Astrocyte (in vitro differentiated cells and primary cell): Measurements from ENCODE around the gene PLXNB2. TPM values are rescaled to one million over a fixed set of nuclear protein-coding genes. Genes with fewer than 3 reads are reported as not detected.

Source experiments
- DNase-seq: peaks from one replicate; pipeline ENCODE4 v3.0.0-alpha.2; 2010; ENCODE audit warnings: low read depth
- FAIRE-seq: peaks from 2 replicates; lab custom pipeline; 2011; peaks lifted over from hg19 to GRCh38; lab: Jason Lieb, UNC
- H2AFZ ChIP-seq: 2 replicates; pipeline ENCODE4 v1.6.0; 2012; ENCODE audit warnings: low read depth, low read length, inconsistent platforms
- H3K27ac ChIP-seq: 2 replicates; pipeline ENCODE4 v1.5.1; 2011; ENCODE audit warnings: low read depth, low read length, inconsistent platforms
- H3K27me3 ChIP-seq: 2 replicates; pipeline ENCODE4 v1.6.0; 2011; ENCODE audit warnings: low read length, inconsistent platforms; ENCODE audit not compliant: insufficient read depth
- H3K36me3 ChIP-seq: 2 replicates; pipeline ENCODE4 v1.5.1; 2011; ENCODE audit warnings: low read length, inconsistent platforms; ENCODE audit not compliant: insufficient read depth
- H3K4me1 ChIP-seq: 2 replicates; pipeline ENCODE4 v1.5.1; 2011; ENCODE audit warnings: low read length, inconsistent platforms; ENCODE audit not compliant: insufficient read depth
- H3K4me2 ChIP-seq: 2 replicates; pipeline ENCODE4 v1.6.0; 2012; ENCODE audit warnings: low read length, inconsistent platforms
- H3K4me3 ChIP-seq: 2 replicates; pipeline ENCODE4 v1.5.1; 2011; ENCODE audit warnings: low read depth, mild to moderate bottlenecking, low read length, inconsistent platforms; ENCODE audit not compliant: insufficient read depth
- H3K79me2 ChIP-seq: 2 replicates; pipeline ENCODE4 v1.6.0; 2012; ENCODE audit warnings: mild to moderate bottlenecking, low read length, inconsistent platforms; ENCODE audit not compliant: insufficient read depth
- H3K9ac ChIP-seq: 2 replicates; pipeline ENCODE4 v1.6.0; 2012; ENCODE audit warnings: mild to moderate bottlenecking, low read length, inconsistent platforms
- H3K9me3 ChIP-seq: 2 replicates; pipeline ENCODE4 v1.5.1; 2012; ENCODE audit warnings: low read depth, mild to moderate bottlenecking, low read length, inconsistent platforms; ENCODE audit not compliant: insufficient read depth
- H4K20me1 ChIP-seq: 2 replicates; pipeline ENCODE4 v1.6.0; 2012; ENCODE audit warnings: low read length, inconsistent platforms; ENCODE audit not compliant: insufficient read depth
- H3K27ac Mint-ChIP-seq: one replicate; pipeline ENCODE4 v1.8.0; 2021; ENCODE audit warnings: mild to moderate bottlenecking, mixed read lengths; ENCODE audit not compliant: unreplicated experiment
- H3K27me3 Mint-ChIP-seq: one replicate; pipeline ENCODE4 v1.8.0; 2021; ENCODE audit warnings: low read depth, mixed read lengths; ENCODE audit not compliant: unreplicated experiment
- H3K36me3 Mint-ChIP-seq: one replicate; pipeline ENCODE4 v1.8.0; 2021; ENCODE audit warnings: low read depth, mixed read lengths; ENCODE audit not compliant: unreplicated experiment
- H3K4me1 Mint-ChIP-seq: one replicate; pipeline ENCODE4 v1.8.0; 2021; ENCODE audit warnings: low read depth, mixed read lengths; ENCODE audit not compliant: unreplicated experiment
- H3K4me3 Mint-ChIP-seq: one replicate; pipeline ENCODE4 v1.8.0; 2021; ENCODE audit warnings: mild to moderate bottlenecking, moderate library complexity, mixed read lengths; ENCODE audit not compliant: unreplicated experiment
- H3K9me3 Mint-ChIP-seq: one replicate; pipeline ENCODE4 v1.8.0; 2021; ENCODE audit warnings: mild to moderate bottlenecking, mixed read lengths; ENCODE audit not compliant: unreplicated experiment
- EZH2 ChIP-seq: IDR thresholded peaks from 2 replicates; pipeline ENCODE4 v1.6.1; 2012; ENCODE audit warnings: mild to moderate bottlenecking, low read length, inconsistent platforms; ENCODE audit not compliant: insufficient read depth
- total RNA-seq: library from RNA; stranded (reverse); gene quantifications from 2 replicates; pipeline ENCODE4 v1.2.1, GENCODE V29; 2021
- TF ChIP-seq, protein P1 (sequence below): IDR thresholded peaks from 2 replicates; pipeline ENCODE4 v1.5.1; 2011; ENCODE audit warnings: low read depth, mild to moderate bottlenecking, inconsistent platforms, low read length, moderate library complexity; ENCODE audit not compliant: insufficient read depth

Gene PLXNB2
- total RNA-seq, 1 donor from 2014 or later: 327 TPM

DNA sequence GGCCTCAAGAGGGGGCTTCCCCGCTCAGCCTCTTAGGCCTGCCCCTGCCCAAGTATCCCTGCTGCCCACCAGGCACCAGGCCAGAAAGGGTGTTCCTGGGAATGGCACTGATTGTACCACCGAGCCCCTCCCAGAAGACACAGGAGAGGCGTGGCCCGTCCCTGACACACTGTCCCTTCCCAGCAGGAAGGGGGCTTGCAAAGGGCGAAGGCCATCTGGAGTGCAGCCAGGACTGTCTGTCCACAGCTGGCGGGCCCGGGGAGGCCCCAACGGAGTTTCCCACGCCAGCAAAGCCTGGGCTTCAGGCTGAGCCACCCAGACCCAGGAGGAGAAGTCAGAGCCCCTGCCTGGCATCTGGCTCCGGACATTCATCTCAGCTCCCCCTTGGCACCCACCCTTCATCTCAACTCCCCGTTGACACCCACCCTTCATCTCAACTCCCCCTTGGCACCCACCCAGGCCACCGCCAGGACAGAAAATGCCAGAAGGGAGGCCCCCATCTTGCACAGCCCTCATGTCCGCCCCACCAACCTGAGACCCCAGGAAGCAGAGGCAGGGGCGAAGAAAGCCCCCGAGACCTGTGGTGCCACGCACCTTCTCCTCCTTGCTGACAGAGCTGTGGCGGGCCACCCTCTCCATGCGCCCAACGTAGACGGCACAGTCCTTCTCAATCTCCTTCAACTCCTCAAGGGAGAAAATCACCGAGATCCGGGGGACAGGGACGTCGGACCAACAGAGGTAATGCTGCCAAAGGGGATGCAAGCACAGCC, 82.1 kb downstream of the PLXNB2 start:
- Histone ChIP-seq H3K27me3 (no peaks in the 10 kb centered on the region), H3K27ac (no peak overlapping the region), H4K20me1 (peaks cover 43% of the 10 kb centered on the region), H3K36me3 (peaks cover 7% of the 10 kb centered on the region), H3K9ac (no peak overlapping the region), H2AFZ (no peak overlapping the region), H3K4me2 (no peak overlapping the region), H3K9me3 (no peaks in the 10 kb centered on the region), H3K79me2 (no peaks in the 10 kb centered on the region), H3K4me1 (no peaks in the 10 kb centered on the region), H3K4me3 (no peak overlapping the region)
- Mint-ChIP-seq H3K27ac (no peak overlapping the region), H3K36me3 (peaks cover 20% of the 10 kb centered on the region), H3K4me3 (no peak overlapping the region), H3K27me3 (no peaks in the 10 kb centered on the region), H3K4me1 (peaks cover 2% of the 10 kb centered on the region), H3K9me3 (no peaks in the 10 kb centered on the region)
- DNase-seq (no peak), FAIRE-seq (no peak)
- TF ChIP-seq, protein P1, sequence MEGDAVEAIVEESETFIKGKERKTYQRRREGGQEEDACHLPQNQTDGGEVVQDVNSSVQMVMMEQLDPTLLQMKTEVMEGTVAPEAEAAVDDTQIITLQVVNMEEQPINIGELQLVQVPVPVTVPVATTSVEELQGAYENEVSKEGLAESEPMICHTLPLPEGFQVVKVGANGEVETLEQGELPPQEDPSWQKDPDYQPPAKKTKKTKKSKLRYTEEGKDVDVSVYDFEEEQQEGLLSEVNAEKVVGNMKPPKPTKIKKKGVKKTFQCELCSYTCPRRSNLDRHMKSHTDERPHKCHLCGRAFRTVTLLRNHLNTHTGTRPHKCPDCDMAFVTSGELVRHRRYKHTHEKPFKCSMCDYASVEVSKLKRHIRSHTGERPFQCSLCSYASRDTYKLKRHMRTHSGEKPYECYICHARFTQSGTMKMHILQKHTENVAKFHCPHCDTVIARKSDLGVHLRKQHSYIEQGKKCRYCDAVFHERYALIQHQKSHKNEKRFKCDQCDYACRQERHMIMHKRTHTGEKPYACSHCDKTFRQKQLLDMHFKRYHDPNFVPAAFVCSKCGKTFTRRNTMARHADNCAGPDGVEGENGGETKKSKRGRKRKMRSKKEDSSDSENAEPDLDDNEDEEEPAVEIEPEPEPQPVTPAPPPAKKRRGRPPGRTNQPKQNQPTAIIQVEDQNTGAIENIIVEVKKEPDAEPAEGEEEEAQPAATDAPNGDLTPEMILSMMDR: no peak
- no peak for TF ChIP-seq EZH2

Other genes starting within 250 kb of the PLXNB2 start
- not detected in 2 replicates for gene TTLL8, start 249.3 kb downstream of the PLXNB2 start, total RNA-seq
- gene MLC1, start 222.2 kb downstream of the PLXNB2 start, total RNA-seq: 0.09 and 0.70 TPM in 2 replicates
- 0.61 and 0.62 TPM in 2 replicates for gene MOV10L1, start 217.6 kb downstream of the PLXNB2 start, total RNA-seq
- gene PANX2, start 136.9 kb downstream of the PLXNB2 start, total RNA-seq: 2.3 and 2.8 TPM in 2 replicates
- 34.0 and 35.7 TPM in 2 replicates for gene TRABD, start 121.7 kb downstream of the PLXNB2 start, total RNA-seq
- 16.9 and 18.5 TPM in 2 replicates for gene SELENOO, start 106.6 kb downstream of the PLXNB2 start, total RNA-seq
- 25.4 and 26.3 TPM in 2 replicates for gene TUBGCP6, start 62.6 kb downstream of the PLXNB2 start, total RNA-seq
- gene HDAC10, start 56.4 kb downstream of the PLXNB2 start, total RNA-seq: 36.8 and 46.5 TPM in 2 replicates
- 29.1 and 36.4 TPM in 2 replicates for gene MAPK12, start 46.0 kb downstream of the PLXNB2 start, total RNA-seq
- 19.6 and 22.4 TPM in 2 replicates for gene MAPK11, start 37.3 kb downstream of the PLXNB2 start, total RNA-seq
- 5.4 and 5.8 TPM in 2 replicates for gene DENND6B, start 19.4 kb upstream of the PLXNB2 start, total RNA-seq
- 47.9 and 48.3 TPM in 2 replicates for gene PPP6R2, start 35.7 kb upstream of the PLXNB2 start, total RNA-seq
- 69.6 and 75.4 TPM in 2 replicates for gene SBF1, start 167.4 kb upstream of the PLXNB2 start, total RNA-seq
- 23.0 and 26.3 TPM in 2 replicates for gene ADM2, start 173.9 kb upstream of the PLXNB2 start, total RNA-seq
- 0.91 and 1.2 TPM in 2 replicates for gene MIOX, start 179.2 kb upstream of the PLXNB2 start, total RNA-seq
- 93.2 and 111 TPM in 2 replicates for gene LMF2, start 200.1 kb upstream of the PLXNB2 start, total RNA-seq
- gene NCAPH2, start 200.6 kb upstream of the PLXNB2 start, total RNA-seq: 25.6 and 27.2 TPM in 2 replicates
- 1.8 and 5.5 TPM in 2 replicates for gene SCO2, start 218.0 kb upstream of the PLXNB2 start, total RNA-seq
- gene TYMP, start 222.4 kb upstream of the PLXNB2 start, total RNA-seq: 3.3 and 3.7 TPM in 2 replicates
- 0.32 and 1.9 TPM in 2 replicates for gene KLHDC7B, start 238.3 kb upstream of the PLXNB2 start, total RNA-seq